Type B pancreatic cell (in vitro differentiated cells): ENCODE results near the gene GNG7. TPM values are rescaled to one million over a fixed set of nuclear protein-coding genes. Genes with fewer than 3 reads are reported as not detected.

Experiments used
- DNase-seq: peaks from one replicate; pipeline ENCODE4 v3.0.0; 2021; ENCODE audit warnings: mixed read lengths; ENCODE audit not compliant: unreplicated experiment; ENCODE audit errors: extremely low spot score
- H3K27ac Mint-ChIP-seq: 2 replicates; pipeline ENCODE4 v1.8.0; 2021; ENCODE audit warnings: mild to moderate bottlenecking, mixed read lengths
- H3K27me3 Mint-ChIP-seq: 2 replicates; pipeline ENCODE4 v1.8.0; 2021; ENCODE audit warnings: mixed read lengths
- H3K36me3 Mint-ChIP-seq: 2 replicates; pipeline ENCODE4 v1.8.0; 2021; ENCODE audit warnings: mixed read lengths
- H3K4me1 Mint-ChIP-seq: one replicate; pipeline ENCODE4 v1.8.0; 2021; ENCODE audit warnings: mixed read lengths; ENCODE audit not compliant: unreplicated experiment
- H3K4me3 Mint-ChIP-seq: 2 replicates; pipeline ENCODE4 v1.8.0; 2021; ENCODE audit warnings: mild to moderate bottlenecking, mixed read lengths
- H3K9me3 Mint-ChIP-seq: 2 replicates; pipeline ENCODE4 v1.8.0; 2021; ENCODE audit warnings: mixed read lengths
- total RNA-seq: library from RNA; stranded (reverse); gene quantifications from 2 replicates; pipeline ENCODE4 v1.2.1, GENCODE V29; 2021; ENCODE audit warnings: low replicate concordance
- TF ChIP-seq, protein P1 (sequence below): fragments of 200-600 bp; sonication (generic); conservative IDR thresholded peaks from 2 replicates; pipeline ENCODE4 v1.5.0; 2021; ENCODE audit warnings: antibody characterized with exemption, mild to moderate bottlenecking

The GNG7 gene
- total RNA-seq, 1 donor from 2014 or later: 12.2 TPM

DNA sequence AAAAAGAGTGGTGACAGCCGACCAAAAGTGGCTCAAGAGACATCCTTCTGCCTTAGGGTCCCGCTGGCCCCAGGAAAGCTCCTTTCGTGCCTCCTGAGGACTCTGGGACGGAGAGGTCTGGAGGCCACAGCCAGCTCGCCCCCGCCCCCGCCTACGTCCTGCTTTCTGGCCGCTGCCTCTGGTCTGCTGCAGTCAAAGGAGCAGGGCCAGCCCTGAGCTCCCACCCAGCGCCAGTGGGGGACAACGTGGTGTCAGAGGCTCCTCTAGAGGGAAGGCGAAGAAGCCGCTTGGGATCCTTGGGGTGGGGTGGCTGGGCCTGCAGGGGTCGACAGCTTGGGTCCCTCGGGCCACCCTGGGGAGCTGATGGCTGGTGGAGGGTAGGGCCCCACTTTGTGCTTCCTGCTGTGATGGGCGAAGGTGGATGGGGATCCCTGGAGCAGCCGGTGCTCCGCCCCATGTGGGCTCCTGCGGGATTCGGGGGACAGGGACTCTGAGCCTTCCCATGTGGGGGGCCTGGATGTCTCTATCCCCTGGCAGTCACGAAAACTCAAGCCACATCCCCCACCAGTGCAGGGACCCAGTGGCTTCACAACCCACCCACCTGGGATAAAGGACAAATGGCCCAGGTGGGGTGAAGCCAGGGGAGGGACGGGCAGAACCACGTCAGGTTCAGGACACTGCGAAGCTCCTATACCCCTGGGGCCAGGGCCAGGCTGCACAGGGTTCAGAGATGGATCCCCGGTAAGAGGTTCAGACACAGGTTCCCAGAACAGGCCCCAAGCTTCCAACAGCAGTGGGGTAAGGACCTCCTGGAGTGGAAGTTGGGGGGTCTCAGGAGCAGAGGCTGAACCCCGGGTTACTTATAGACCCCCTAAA lies 27.7 kb upstream of the GNG7 start:
- TF ChIP-seq, protein P1, sequence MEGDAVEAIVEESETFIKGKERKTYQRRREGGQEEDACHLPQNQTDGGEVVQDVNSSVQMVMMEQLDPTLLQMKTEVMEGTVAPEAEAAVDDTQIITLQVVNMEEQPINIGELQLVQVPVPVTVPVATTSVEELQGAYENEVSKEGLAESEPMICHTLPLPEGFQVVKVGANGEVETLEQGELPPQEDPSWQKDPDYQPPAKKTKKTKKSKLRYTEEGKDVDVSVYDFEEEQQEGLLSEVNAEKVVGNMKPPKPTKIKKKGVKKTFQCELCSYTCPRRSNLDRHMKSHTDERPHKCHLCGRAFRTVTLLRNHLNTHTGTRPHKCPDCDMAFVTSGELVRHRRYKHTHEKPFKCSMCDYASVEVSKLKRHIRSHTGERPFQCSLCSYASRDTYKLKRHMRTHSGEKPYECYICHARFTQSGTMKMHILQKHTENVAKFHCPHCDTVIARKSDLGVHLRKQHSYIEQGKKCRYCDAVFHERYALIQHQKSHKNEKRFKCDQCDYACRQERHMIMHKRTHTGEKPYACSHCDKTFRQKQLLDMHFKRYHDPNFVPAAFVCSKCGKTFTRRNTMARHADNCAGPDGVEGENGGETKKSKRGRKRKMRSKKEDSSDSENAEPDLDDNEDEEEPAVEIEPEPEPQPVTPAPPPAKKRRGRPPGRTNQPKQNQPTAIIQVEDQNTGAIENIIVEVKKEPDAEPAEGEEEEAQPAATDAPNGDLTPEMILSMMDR: no peak

DNA sequence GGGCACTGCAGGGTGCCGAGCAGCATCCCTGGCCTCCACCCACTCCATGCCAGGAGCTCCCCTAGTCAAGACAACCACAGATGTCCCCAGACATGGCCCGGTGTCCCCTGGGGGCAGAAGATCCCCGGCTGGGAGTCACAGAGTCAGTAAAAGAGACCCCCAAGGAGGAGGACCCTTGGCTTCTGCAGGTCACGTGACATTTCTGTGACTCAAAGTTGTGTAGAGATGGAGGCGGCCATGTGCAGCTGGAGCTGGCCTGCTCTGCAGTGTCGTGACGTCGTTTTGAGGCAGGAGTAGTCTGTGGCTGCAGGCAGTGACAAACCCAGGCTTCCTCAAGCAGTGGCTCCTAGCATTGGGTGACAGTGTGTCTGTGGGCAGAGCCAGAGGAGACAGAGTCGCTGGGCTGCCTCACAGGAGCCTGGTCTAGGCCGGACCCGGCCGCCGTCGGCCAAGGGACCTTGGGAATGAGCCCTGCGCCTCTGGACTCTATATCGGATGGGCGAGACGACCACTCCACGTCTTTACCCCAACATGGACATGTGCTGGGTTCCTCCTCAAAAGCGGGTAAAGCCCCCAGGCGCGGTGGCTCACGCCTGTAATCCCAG lies 26.4 kb upstream of the GNG7 start:
- Mint-ChIP-seq H3K27me3 (peaks cover 30% of the 10 kb centered on the region), H3K4me3 (no peak overlapping the region), H3K4me1 (peaks cover under 1% of the 10 kb centered on the region)

More for the DNA sequence above, 27.7 kb upstream of the GNG7 start:
- Mint-ChIP-seq H3K4me3 (no peak overlapping the region), H3K27ac (no peak overlapping the region), H3K4me1 (peaks cover 6% of the 10 kb centered on the region), H3K9me3 (no peaks in the 10 kb centered on the region), H3K36me3 (no peaks in the 10 kb centered on the region), H3K27me3 (peaks cover 25% of the 10 kb centered on the region)
- DNase-seq: peak; percentile 68

DNA sequence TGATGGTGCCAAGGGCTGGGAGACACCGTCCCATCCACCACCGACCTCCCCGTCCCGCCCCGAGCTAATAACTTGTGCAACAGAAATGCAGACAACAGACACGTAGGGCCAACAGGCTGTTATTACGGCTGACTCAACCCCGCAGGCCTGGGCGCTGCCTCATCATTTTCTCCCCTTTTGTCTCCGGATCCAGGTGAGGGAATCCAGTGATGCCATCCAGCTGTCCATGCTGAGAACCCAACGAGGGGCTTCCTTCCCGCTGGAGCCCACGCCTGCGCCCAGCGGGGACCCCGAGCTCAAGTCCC lies 25.1 kb upstream of the GNG7 start:
- TF ChIP-seq, protein P1: no peak
- Mint-ChIP-seq H3K4me1 (no peaks in the 10 kb centered on the region), H3K27ac (no peak overlapping the region), H3K27me3 (peaks cover 33% of the 10 kb centered on the region), H3K36me3 (no peaks in the 10 kb centered on the region), H3K4me3 (no peak overlapping the region), H3K9me3 (no peaks in the 10 kb centered on the region)
- no peak for DNase-seq

More for the DNA sequence above, 26.4 kb upstream of the GNG7 start:
- Mint-ChIP-seq H3K36me3 (no peaks in the 10 kb centered on the region), H3K27ac (no peak overlapping the region), H3K9me3 (no peaks in the 10 kb centered on the region)
- no peak for DNase-seq
- TF ChIP-seq, protein P1: no peak

DNA sequence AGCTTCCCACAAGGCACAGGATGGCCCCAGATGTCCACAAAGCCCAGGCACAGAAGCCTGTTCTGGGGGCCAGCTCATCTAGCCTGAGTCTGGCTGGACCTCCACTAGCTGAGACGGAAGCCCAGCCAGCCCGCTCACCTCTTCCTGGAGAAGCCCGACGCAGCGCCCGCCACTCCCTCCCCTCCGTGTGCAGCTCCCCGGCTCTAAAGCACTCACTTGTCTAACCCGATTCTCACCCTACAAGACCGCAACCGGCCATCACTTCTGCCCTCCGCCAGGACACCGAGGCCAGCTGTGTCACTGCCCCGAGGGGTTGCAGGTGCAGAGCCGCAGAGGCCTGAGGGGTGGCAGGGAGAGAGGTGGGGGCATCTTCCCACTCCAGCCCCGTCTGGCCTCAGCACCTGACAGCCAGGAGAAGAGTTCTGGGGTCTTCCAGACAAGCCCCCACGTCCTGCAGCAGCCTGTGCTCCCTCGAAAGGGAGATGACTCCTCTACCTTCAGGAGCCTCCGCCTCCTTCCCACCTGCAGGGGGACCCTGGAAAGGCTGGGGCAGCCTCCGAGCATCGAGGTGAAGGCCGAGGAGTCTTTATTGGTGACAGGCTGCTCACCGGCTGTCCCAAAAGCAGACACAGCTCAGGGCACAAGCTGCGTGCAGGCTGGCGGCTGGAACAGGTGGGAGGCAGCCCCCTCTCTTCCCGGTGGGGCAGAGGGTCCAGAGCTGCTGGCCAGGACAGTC lies 24.6 kb upstream of the GNG7 start:
- no peaks in the 10 kb centered on the region for H3K9me3 Mint-ChIP-seq
- no peak for DNase-seq
- H3K27me3 Mint-ChIP-seq: peaks cover 34% of the 10 kb centered on the region
- H3K4me3 Mint-ChIP-seq: no peak overlapping the region
- no peaks in the 10 kb centered on the region for H3K4me1 Mint-ChIP-seq
- H3K27ac Mint-ChIP-seq: no peak overlapping the region
- TF ChIP-seq, protein P1: no peak
- no peaks in the 10 kb centered on the region for H3K36me3 Mint-ChIP-seq

DNA sequence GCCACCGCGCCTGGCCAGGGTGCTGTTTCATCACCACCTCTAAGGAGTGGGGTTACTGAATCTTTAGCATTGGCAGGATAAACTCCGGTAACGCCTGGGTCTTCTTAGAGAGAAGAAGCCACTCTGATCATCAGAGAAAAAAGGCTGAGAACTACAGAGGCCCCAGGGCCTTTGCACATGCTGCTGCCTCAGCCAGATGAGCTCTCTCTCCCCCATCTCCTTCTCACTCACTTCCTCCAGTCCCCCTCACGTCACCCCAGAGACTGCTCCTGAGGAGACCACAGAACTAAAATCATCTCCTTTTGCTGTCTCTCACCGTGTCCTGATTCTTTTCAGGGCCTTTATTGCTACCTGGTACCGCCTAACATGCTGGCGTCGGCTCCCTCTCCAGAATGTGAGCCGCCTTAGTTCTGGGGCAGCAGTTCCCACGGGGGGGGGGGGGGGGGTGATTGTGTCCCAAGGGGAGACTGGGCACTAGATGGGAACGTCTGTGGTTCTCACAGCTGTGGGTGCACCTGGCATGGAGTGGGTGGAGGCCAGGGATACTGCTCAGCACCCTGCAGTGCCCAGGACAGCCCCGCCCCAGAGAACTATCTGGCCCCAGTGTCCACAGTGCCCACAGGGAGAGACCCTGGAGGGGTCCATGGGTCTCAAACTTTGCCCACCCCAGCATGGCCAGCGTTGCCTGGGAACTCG lies 23.8 kb upstream of the GNG7 start:
- Mint-ChIP-seq H3K27ac (no peak overlapping the region), H3K27me3 (peaks cover 39% of the 10 kb centered on the region), H3K4me1 (no peaks in the 10 kb centered on the region), H3K4me3 (no peak overlapping the region), H3K36me3 (no peaks in the 10 kb centered on the region), H3K9me3 (no peaks in the 10 kb centered on the region)
- DNase-seq: no peak
- TF ChIP-seq, protein P1: no peak
